H1 (cell line): Measurements from ENCODE around the gene SPTLC3. TPM values are rescaled to one million over a fixed set of nuclear protein-coding genes. Genes with fewer than 3 reads are reported as not detected.

Experiments used
- ATF2 ChIP-seq: IDR thresholded peaks from 2 replicates; pipeline ENCODE4 v1.6.1; 2012; ENCODE audit warnings: low read length, inconsistent platforms
- CHD7 ChIP-seq: fragments of 300-600 bp; sonication (generic); IDR thresholded peaks from 2 replicates; pipeline ENCODE4 v1.7.1; 2012; ENCODE audit warnings: low read length, moderate library complexity, mild to moderate bottlenecking, inconsistent platforms; ENCODE audit not compliant: insufficient replicate concordance
- EP300 ChIP-seq, 2 experiments: IDR thresholded peaks; 1 replicate in 1 of 2; 2 replicates in 1 of 2; pipeline ENCODE4 v1.6.1; 2011 to 2012; ENCODE audit warnings: low read depth in 2 of 2, low read length in 2 of 2, mild to moderate bottlenecking in 2 of 2, borderline replicate concordance in 1 of 2, inconsistent platforms in 1 of 2, moderate library complexity in 1 of 2
- FOSL1 ChIP-seq: IDR thresholded peaks from 2 replicates; pipeline ENCODE4 v1.6.1; 2011; ENCODE audit warnings: mild to moderate bottlenecking, low read depth, low read length, moderate library complexity; ENCODE audit not compliant: insufficient read depth
- HDAC6 ChIP-seq: IDR thresholded peaks from one replicate; pipeline ENCODE4 v1.7.1; 2012; ENCODE audit warnings: low read depth, mild to moderate bottlenecking, inconsistent platforms, low read length, moderate library complexity
- JUN ChIP-seq: IDR thresholded peaks from 2 replicates; pipeline ENCODE4 v1.6.1; 2011; ENCODE audit warnings: low read depth, mild to moderate bottlenecking, improper control_type of control experiment, low read length
- KDM1A ChIP-seq: fragments of 200-600, 300-600 bp; sonication (generic); IDR thresholded peaks from 2 replicates; pipeline ENCODE4 v1.7.1; 2016; ENCODE audit warnings: mild to moderate bottlenecking, low read length, borderline replicate concordance
- POLR2AphosphoS5 ChIP-seq: IDR thresholded peaks from 2 replicates; pipeline ENCODE4 v1.6.1; 2011; ENCODE audit warnings: low read depth, low read length
- SP1 ChIP-seq: IDR thresholded peaks from 2 replicates; pipeline ENCODE4 v1.6.1; 2011; ENCODE audit warnings: low read depth, low read length
- polyA plus RNA-seq, 7 experiments: library from polyadenylated mRNA; depleted of rRNA in 3 of 7; stranded (reverse) in 5 of 7; unstranded in 2 of 7; fragments of >200 nt in 5 of 7; fragments of 200-250 nt in 2 of 7; gene quantifications; 1 replicate in 5 of 7; 2 replicates in 1 of 7; 4 replicates in 1 of 7; pipeline versions ENCODE4 v1.2.1 to v1.2.3, GENCODE V29; 2011 to 2013; ENCODE audit warnings: missing spikeins in 2 of 7, mixed read lengths in 2 of 7
- total RNA-seq: library from RNA; stranded (reverse); fragmentation: NEBNext Ultra II Directional; extraction: Animal tissue kit (Norgen Biotek cat#: 25700); gene quantifications from 2 replicates; pipeline ENCODE4 v1.2.1, GENCODE V29; 2021

SPTLC3 gene
- total and polyA plus RNA-seq, 2 of the 8 experiments (the other 6 are each of a cell fraction or from before 2014, with no cell fraction given), result 0.23 to 0.82 TPM

- TF ChIP-seq CHD7 (no peak), FOSL1 (no peak), POLR2AphosphoS5 (no peak), ATF2 (no peak), KDM1A (no peak), EP300 (IDR thresholded peaks at IDR 0.05; ENCODE audit: borderline replicate concordance in 1 of 2, low read depth in 2 of 2, low read length in 2 of 2) (no peak), JUN (no peak), HDAC6 (no peak), SP1 (no peak)
Observed at GRCh38 chr20:13058666-13059389, 50.1 kb downstream of the SPTLC3 start (continued).
